DOHH2 (cell line): ENCODE measurements around the gene LIMS2.

Experiments
- EZH2phosphoT487 ChIP-seq: fragments of 200-600 bp; sonication (generic); IDR thresholded peaks from 2 replicates; pipeline ENCODE4 v1.6.1; 2017; ENCODE audit warnings: borderline replicate concordance, mild to moderate bottlenecking, antibody characterized with exemption, low read length, moderate library complexity, mixed read lengths
- TF ChIP-seq, protein P1 (sequence below): fragments of 200-600 bp; sonication (generic); IDR thresholded peaks from one replicate; pipeline ENCODE4 v1.5.1; 2014; ENCODE audit warnings: antibody characterized with exemption, mild to moderate bottlenecking, low read depth, low read length; ENCODE audit not compliant: poor library complexity, severe bottlenecking

DNA sequence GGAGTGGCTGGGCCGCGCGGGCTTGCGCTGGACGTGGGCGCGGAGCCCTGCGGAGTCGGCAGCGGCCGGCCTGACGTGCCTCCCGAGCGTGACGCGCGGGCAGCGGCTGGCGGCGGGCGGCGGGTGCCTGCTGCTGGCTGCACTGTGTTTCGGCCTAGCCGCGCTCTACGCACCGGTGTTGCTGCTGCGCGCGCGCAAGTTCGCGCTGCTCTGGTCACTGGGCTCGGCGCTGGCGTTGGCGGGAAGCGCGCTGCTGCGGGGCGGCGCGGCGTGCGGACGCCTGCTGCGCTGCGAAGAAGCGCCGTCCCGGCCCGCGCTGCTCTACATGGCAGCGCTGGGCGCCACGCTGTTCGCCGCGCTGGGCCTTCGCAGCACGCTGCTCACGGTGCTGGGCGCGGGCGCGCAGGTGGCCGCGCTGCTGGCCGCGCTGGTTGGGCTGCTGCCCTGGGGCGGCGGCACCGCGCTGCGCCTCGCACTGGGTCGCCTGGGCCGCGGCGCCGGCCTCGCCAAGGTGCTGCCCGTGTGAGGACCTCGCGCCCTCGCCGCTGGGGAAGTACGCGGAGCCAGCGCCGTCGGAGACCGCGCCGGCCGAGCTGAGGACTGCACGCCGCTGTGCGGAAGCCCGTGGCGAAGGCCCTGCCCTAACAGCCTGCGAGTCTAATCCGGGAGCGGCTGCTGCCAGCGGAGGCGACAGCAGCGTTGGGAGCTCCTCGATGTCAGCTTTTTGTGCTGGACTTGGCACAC, 26.5 kb upstream of the LIMS2 start:
- TF ChIP-seq, protein P1, sequence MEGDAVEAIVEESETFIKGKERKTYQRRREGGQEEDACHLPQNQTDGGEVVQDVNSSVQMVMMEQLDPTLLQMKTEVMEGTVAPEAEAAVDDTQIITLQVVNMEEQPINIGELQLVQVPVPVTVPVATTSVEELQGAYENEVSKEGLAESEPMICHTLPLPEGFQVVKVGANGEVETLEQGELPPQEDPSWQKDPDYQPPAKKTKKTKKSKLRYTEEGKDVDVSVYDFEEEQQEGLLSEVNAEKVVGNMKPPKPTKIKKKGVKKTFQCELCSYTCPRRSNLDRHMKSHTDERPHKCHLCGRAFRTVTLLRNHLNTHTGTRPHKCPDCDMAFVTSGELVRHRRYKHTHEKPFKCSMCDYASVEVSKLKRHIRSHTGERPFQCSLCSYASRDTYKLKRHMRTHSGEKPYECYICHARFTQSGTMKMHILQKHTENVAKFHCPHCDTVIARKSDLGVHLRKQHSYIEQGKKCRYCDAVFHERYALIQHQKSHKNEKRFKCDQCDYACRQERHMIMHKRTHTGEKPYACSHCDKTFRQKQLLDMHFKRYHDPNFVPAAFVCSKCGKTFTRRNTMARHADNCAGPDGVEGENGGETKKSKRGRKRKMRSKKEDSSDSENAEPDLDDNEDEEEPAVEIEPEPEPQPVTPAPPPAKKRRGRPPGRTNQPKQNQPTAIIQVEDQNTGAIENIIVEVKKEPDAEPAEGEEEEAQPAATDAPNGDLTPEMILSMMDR: no peak
- no peak for TF ChIP-seq EZH2phosphoT487
